ENCODE data around the gene DIAPH3.

The DIAPH3 gene

GRCh38 chr13:60074397-60074796 lies 89.3 kb downstream of the DIAPH3 start:
- H3K9me3 ChIP-seq (ENCODE audit: insufficient read depth, low read depth, low read length): no peaks in the 10 kb centered on the region
- H3K27me3 ChIP-seq (ENCODE audit: insufficient read depth, low read length, poor library complexity, severe bottlenecking): no peaks in the 10 kb centered on the region
- no peak overlapping the region for H2AFZ ChIP-seq (ENCODE audit: low read length)
- no peaks in the 10 kb centered on the region for H3K79me2 ChIP-seq (ENCODE audit: insufficient read depth, low read length)
- H3K4me1 ChIP-seq (ENCODE audit: insufficient read depth, low read length, poor library complexity, severe bottlenecking): no peaks in the 10 kb centered on the region
- no peak overlapping the region for H3K4me3 ChIP-seq (ENCODE audit: low read length, poor library complexity, severe bottlenecking)
- no peak overlapping the region for H3K4me2 ChIP-seq (ENCODE audit: low read depth, low read length, poor library complexity, severe bottlenecking)
- no peaks in the 10 kb centered on the region for H3K9me2 ChIP-seq (replicated peaks; ENCODE audit: low read depth, low read length)
- H3K36me3 ChIP-seq (ENCODE audit: insufficient read depth, low read length): 0 out of 2 replicates have a peak, but pooled peaks cover 4% of the 10 kb centered on the region
- no peaks in the 10 kb centered on the region for H3F3A ChIP-seq (ENCODE audit: low read depth)
- TF ChIP-seq CTCF (conservative IDR thresholded peaks at IDR 0.05; ENCODE audit: low read length) (no peak), EZH2phosphoT487 (IDR thresholded peaks at IDR 0.05; ENCODE audit: borderline replicate concordance) (no peak)
- H3K9ac ChIP-seq (ENCODE audit: low read depth, low read length, poor library complexity, severe bottlenecking): no peak overlapping the region
- no peaks in the 10 kb centered on the region for H4K20me1 ChIP-seq (ENCODE audit: insufficient read depth, low read length, poor library complexity, severe bottlenecking)

GRCh38 chr13:60066226-60066625 lies 97.5 kb downstream of the DIAPH3 start:
- no peak overlapping the region for H3K9ac ChIP-seq (ENCODE audit: low read depth, low read length, poor library complexity, severe bottlenecking)
- H3K4me1 ChIP-seq (ENCODE audit: insufficient read depth, low read length, poor library complexity, severe bottlenecking): peaks cover 13% of the 10 kb centered on the region
- H3K36me3 ChIP-seq (ENCODE audit: insufficient read depth, low read length): peaks cover 8% of the 10 kb centered on the region; the same call in 1 of the 2 replicates
- no peak overlapping the region for H3K4me2 ChIP-seq (ENCODE audit: low read depth, low read length, poor library complexity, severe bottlenecking)
- H3F3A ChIP-seq (ENCODE audit: low read depth): no peaks in the 10 kb centered on the region
- no peaks in the 10 kb centered on the region for H3K9me2 ChIP-seq (replicated peaks; ENCODE audit: low read depth, low read length)
- H3K79me2 ChIP-seq (ENCODE audit: insufficient read depth, low read length): no peaks in the 10 kb centered on the region
- H3K9me3 ChIP-seq (ENCODE audit: insufficient read depth, low read depth, low read length): peaks cover 6% of the 10 kb centered on the region; the same call in 1 of the 2 replicates
- TF ChIP-seq CTCF (conservative IDR thresholded peaks at IDR 0.05; ENCODE audit: low read length) (no peak), EZH2phosphoT487 (IDR thresholded peaks at IDR 0.05; ENCODE audit: borderline replicate concordance) (no peak)
- no peak overlapping the region for H3K4me3 ChIP-seq (ENCODE audit: low read length, poor library complexity, severe bottlenecking)
- H4K20me1 ChIP-seq (ENCODE audit: insufficient read depth, low read length, poor library complexity, severe bottlenecking): no peaks in the 10 kb centered on the region
- H2AFZ ChIP-seq (ENCODE audit: low read length): no peak overlapping the region
- no peaks in the 10 kb centered on the region for H3K27me3 ChIP-seq (ENCODE audit: insufficient read depth, low read length, poor library complexity, severe bottlenecking)

GRCh38 chr13:60062502-60062901 lies 101.2 kb downstream of the DIAPH3 start:
- Histone ChIP-seq H3K4me2 (ENCODE audit: low read depth, low read length, poor library complexity, severe bottlenecking) (no peak overlapping the region), H2AFZ (ENCODE audit: low read length) (no peak overlapping the region), H3K9me2 (replicated peaks; ENCODE audit: low read depth, low read length) (no peaks in the 10 kb centered on the region), H3K79me2 (ENCODE audit: insufficient read depth, low read length) (no peaks in the 10 kb centered on the region), H3K36me3 (ENCODE audit: insufficient read depth, low read length) (no peaks in the 10 kb centered on the region), H3K9ac (ENCODE audit: low read depth, low read length, poor library complexity, severe bottlenecking) (no peak overlapping the region), H3K4me3 (ENCODE audit: low read length, poor library complexity, severe bottlenecking) (no peak overlapping the region), H3K9me3 (ENCODE audit: insufficient read depth, low read depth, low read length) (peaks cover 6% of the 10 kb centered on the region; the same call in 1 of the 2 replicates), H3K4me1 (ENCODE audit: insufficient read depth, low read length, poor library complexity, severe bottlenecking) (peaks cover 13% of the 10 kb centered on the region), H4K20me1 (ENCODE audit: insufficient read depth, low read length, poor library complexity, severe bottlenecking) (no peaks in the 10 kb centered on the region), H3K27me3 (ENCODE audit: insufficient read depth, low read length, poor library complexity, severe bottlenecking) (no peaks in the 10 kb centered on the region), H3F3A (ENCODE audit: low read depth) (no peaks in the 10 kb centered on the region)
- no peak for TF ChIP-seq EZH2phosphoT487 (IDR thresholded peaks at IDR 0.05; ENCODE audit: borderline replicate concordance)
- no peak for TF ChIP-seq CTCF (conservative IDR thresholded peaks at IDR 0.05; ENCODE audit: low read length)
